Esophagus muscularis mucosa (tissue), 4 donors: Measurements from ENCODE around the gene ZNF57.

ENCODE experiments used
- CTCF ChIP-seq, 3 experiments: fragments of 200-600 bp in 2 of 3; fragments of 450-650 bp in 1 of 3; sonication (generic) in 2 of 3; IDR thresholded peaks; one replicate each; pipeline ENCODE4 v1.5.1; 2017 to 2019; ENCODE audit warnings: antibody characterized with exemption in 3 of 3, mild to moderate bottlenecking in 2 of 3, moderate library complexity in 1 of 3
- EP300 ChIP-seq: sonication (generic); formaldehyde crosslinking; IDR thresholded peaks from one replicate; pipeline ENCODE4 v1.6.1; 2017; ENCODE audit warnings: antibody characterized with exemption
- POLR2A ChIP-seq: fragments of 450-650 bp; IDR thresholded peaks from one replicate; pipeline ENCODE4 v1.6.1; 2017; ENCODE audit warnings: antibody characterized with exemption, moderate library complexity, mild to moderate bottlenecking, low read depth
- POLR2AphosphoS5 ChIP-seq, 2 donors: sonication (generic); formaldehyde crosslinking; IDR thresholded peaks; one replicate each; pipeline ENCODE4 v1.6.1; 2017; ENCODE audit warnings: antibody characterized with exemption in 2 of 2

DNA sequence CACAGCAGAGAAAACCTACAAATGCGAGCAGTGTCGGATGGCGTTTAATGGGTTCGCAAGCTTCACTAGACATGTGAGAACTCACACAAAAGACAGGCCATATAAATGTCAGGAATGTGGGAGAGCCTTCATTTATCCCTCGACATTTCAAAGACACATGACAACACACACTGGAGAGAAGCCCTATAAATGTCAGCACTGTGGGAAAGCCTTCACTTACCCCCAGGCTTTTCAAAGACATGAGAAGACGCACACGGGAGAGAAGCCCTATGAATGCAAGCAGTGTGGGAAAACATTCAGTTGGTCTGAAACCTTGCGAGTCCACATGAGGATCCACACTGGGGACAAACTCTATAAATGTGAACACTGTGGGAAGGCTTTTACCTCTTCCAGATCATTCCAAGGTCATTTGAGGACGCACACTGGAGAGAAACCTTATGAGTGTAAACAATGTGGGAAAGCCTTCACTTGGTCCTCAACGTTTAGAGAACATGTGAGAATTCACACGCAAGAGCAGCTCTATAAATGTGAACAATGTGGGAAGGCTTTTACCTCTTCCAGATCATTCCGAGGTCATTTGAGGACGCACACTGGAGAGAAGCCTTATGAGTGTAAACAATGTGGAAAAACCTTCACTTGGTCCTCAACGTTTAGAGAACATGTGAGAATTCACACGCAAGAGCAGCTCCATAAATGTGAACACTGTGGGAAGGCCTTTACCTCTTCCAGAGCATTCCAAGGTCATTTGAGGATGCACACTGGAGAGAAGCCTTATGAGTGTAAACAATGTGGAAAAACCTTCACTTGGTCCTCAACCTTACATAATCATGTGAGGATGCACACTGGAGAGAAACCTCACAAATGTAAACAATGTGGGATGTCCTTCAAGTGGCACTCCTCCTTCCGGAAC lies 16.8 kb downstream of the ZNF57 start:
- no peak for TF ChIP-seq CTCF (IDR thresholded peaks at IDR 0.05)
- no peak for TF ChIP-seq EP300
- TF ChIP-seq POLR2A, result no peak
- TF ChIP-seq POLR2AphosphoS5 (IDR thresholded peaks at IDR 0.05), result no peak
